GM18499 (cell line): ENCODE data around the gene UCP3.
"Not testable (repeated sequence)": the region's sequence is repeated elsewhere in the genome, so short reads cannot be mapped to it uniquely, and the experiment has no call there.

Experiments
- ATAC-seq: cut with Tn5 transposase; IDR thresholded peaks from one replicate; pipeline ENCODE4 v1.9.1; 2021; ENCODE audit warnings: moderate number of reproducible peaks; ENCODE audit not compliant: insufficient read depth, unreplicated experiment

UCP3 gene

GRCh38 chr11:74002832-74003231 lies 6.1 kb downstream of the UCP3 start:
- no peak for ATAC-seq

DNA sequence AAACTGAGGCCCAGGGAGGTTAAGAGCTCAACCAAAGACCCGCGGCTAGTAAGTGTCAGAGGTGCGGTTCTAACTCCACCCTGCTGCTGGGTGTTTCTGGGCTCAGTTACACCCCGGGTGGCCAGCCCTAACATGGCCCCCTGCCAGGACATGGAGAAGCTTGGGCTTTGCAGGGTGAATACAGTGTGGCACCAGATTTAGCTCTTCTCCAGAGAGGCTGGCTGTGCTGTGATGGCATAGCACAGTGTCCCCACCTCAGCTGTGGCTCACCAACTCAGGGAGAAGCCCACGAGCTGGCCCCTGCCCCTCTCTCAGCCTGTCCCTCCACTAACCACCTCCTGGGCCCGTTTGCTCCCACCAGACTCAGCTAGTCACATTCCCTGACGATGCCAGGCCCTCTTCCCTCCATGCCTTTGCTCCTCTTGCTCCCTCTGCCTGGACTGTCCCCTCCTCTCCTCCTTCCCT lies 7.0 kb downstream of the UCP3 start:
- ATAC-seq = no peak

DNA sequence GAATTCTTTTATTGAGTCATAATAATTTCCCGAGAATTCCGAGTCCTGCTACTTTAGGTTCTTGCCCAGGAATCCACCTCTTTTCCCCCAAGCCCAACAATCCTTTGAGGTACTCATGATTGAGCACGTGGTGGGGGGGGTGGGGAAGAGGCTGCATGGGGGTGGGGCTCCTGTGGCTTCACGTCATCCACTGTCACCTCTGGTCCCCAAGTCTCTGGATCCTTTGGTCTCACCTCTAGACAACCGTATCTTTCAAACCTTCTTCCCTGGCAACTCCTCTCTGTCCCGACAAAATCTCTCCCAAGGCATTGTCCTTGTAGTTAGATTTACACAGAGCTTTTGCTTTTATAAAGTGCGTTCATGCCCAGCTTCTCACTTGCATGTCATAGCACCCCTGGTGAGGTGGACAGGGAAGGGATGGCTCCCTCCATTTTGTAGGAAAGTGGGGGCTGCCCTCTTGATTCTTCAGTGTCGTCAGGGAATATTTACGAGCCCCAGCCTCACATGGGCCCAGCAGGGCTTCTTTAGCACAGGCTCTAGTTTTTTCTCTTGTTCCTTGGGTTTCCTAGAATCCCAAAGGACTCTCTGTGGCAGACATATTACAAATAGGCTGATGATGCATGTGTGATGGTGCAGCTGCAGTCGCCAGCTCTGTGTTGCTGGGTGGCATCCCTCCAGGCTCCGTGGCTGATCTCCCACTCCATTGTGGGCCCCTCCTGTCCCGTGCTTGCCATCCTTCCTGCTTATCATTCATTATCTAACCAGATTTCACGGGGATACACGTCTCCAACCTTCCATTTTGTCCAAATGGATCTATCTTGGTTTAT lies 8.4 kb downstream of the UCP3 start:
- no peak for ATAC-seq

- ATAC-seq = no peak
Measured at GRCh38 chr11:73999581-74000306, 9.1 kb downstream of the UCP3 start.

- no peak for ATAC-seq
Measured at GRCh38 chr11:73998846-73999575, 9.9 kb downstream of the UCP3 start.

GRCh38 chr11:73997120-73997770 lies 11.6 kb downstream of the UCP3 start:
- ATAC-seq = no peak

GRCh38 chr11:73996161-73996747 lies 12.6 kb downstream of the UCP3 start:
- ATAC-seq = no peak

GRCh38 chr11:73995731-73996130 lies 13.2 kb downstream of the UCP3 start:
- ATAC-seq = no peak

DNA sequence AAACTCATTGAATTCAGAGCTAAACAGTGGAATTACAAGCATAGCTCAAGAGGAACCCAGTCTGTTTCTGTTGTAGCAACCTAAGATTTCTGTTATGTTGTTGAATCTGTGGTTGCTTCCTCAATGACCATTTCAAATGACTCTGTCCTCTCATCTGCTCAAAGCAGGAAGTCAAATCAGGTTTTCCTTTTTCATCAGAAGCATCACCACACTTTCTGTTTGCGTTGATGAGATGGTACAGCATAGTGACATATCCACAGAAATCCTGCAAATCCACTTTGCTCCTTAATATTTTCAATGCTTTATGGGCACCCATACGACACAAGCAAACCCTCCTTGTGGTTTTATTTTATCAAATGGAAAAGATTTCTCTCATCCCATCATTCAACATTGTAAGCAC lies 13.6 kb downstream of the UCP3 start:
- ATAC-seq = no peak

- ATAC-seq = no peak
Measured at GRCh38 chr11:73991471-73992006, 17.3 kb downstream of the UCP3 start.

DNA sequence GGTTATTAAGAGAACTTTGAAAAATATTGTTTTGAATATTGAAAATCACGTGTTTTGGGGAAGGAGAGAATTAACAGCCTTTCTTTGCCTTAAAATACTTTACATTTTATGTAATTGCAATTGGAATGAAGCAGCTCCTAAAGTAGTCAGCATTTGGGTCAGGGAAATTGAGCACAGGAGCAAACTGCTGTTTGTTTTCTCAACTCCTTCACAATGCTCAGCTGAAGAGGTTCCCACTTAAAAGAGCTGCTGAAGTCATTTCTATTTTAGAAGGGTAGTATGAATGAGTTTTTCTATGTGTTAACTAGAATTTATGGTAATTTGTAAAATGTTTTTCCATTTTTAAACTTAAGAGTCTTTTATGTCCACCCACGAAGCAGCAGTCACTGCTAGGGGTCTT lies 18.2 kb downstream of the UCP3 start:
- ATAC-seq = no peak

DNA sequence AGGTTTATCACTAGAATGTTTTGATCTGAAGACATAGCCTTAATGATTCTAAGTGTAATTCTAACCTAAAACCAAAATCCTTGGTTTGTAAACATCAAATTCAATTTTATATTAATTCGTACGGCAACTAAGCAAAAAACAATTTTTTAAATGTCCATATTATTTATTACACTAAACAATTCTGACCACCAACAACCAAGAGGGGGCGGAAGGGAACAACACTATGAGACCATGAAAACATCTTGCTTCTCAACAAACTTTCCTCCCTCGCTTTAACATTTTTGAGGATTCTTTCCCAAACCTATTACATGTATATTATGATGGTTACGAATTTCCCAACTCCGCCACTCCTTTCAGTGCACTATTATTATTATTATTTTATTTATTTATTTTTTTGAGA lies 19.7 kb downstream of the UCP3 start:
- ATAC-seq = no peak

- ATAC-seq = no peak
Measured at GRCh38 chr11:73988227-73988626, 20.7 kb downstream of the UCP3 start.

DNA sequence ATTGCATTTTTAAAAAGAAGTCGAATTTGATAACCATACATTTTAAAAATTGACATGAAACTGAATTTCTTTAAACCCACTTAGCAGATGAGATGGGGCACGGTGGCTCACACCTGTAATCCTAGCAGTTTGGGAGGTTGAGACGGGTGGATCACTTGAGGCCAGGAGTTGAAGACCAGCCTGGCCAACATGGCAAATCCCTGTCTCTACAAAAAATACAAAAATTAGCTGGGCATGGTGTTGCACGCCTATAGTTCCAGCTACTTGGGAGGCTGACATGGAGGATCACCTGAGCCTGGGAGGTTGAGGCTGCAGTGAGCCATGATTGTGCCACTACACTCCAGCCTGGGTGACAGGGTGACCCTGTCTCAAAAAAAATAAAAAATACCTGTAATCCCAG lies 23.2 kb downstream of the UCP3 start:
- ATAC-seq = not testable (repeated sequence)

GRCh38 chr11:73983741-73984538 lies 24.9 kb downstream of the UCP3 start:
- ATAC-seq = no peak

DNA sequence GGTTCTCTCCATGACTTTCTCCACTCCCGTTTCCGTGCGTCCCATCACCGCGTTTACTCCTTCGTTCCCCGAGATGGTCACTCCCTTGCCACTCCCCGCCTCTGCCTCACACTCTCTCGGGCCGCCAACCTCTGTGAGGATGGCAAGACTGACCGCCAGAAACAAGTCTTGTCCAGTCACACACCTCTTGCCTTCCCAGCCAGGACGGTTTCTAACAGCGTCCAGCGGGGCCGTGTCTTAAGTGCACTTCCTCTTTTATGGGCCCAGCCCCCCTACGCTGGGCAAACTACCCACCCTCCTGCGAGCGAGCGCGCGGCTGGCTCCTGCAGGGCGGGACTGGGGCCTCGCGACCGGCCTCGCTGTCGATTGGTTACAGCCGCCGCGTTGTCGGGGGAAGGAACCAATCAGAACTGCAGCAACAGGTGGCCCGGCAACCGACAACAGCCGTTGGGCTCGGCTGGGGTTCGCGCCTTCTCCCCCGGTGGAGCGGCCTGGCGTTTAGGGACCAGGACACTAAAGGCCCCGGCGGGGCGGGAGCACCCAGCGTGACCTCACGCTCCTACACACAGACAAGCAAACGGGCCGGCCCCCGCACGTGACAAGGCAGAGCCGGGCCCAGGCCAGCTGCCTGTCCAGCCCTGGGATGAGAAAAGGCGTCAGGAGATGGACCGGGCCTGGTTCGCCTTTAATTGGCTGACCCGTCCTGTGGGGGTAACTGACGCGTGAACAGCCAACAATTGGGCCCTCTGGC lies 25.7 kb downstream of the UCP3 start:
- ATAC-seq = peak; percentile 39

DNA sequence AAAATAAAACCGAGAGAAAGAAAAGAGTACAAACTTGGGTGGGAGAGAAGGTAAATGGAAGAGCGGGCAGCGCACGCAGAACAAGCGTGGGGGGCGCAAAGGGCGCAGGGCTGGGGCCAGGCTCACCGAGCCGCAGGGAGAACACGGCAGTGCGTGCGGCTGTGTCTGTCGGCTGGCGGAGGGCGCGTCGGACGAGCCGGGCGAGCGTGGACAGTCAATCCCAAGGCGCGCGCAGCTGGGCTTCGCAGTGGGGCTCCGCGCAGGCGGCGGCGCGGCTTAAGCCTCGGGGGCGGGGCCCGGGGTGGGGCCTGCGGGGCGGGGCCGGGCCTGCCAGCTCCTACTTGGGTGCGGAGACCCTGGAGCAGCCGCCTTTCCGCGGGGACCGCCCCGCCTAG lies 26.3 kb downstream of the UCP3 start, which contains the start of gene UCP2:
TSS of gene UCP2 (minus strand) at position 249 of the 395 bp plus-strand sequence. CDS start 4,465 bp downstream, outside the sequence.
- ATAC-seq = peak; percentile 14
